ENCODE results near the gene C1orf21. TPM values are rescaled to one million over a fixed set of nuclear protein-coding genes. Genes with fewer than 3 reads are reported as not detected.

C1orf21 gene
- total RNA-seq, 1 donor from 2014 or later: 2.6 TPM

DNA sequence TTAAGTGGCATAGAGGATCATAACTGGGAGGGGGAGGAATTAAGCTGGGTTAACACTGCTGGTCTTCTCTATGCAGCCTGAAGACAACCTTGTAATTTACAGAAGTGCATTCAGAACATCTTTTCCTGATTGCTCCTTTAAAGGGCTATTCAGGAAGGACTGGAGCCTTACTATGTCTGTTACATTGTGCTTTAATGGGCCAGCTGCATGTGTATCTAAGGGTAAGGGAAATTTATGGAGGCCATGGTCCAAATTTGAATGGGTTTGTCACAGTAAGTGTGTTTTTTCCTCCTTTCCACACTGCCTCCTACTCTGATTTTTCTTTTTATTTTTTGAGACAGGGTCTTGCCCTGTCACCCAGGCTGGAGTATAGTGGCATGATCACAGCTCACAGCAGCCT is 19.6 kb downstream of the C1orf21 start:
- Histone ChIP-seq H3K4me3 (ENCODE audit: low read depth, low read length) (no peak overlapping the region), H3K36me3 (ENCODE audit: control insufficient read depth, insufficient read depth, low read length) (no peaks in the 10 kb centered on the region), H3K27me3 (ENCODE audit: control insufficient read depth, insufficient read depth, low read length) (no peaks in the 10 kb centered on the region)
- TF ChIP-seq, protein P1, sequence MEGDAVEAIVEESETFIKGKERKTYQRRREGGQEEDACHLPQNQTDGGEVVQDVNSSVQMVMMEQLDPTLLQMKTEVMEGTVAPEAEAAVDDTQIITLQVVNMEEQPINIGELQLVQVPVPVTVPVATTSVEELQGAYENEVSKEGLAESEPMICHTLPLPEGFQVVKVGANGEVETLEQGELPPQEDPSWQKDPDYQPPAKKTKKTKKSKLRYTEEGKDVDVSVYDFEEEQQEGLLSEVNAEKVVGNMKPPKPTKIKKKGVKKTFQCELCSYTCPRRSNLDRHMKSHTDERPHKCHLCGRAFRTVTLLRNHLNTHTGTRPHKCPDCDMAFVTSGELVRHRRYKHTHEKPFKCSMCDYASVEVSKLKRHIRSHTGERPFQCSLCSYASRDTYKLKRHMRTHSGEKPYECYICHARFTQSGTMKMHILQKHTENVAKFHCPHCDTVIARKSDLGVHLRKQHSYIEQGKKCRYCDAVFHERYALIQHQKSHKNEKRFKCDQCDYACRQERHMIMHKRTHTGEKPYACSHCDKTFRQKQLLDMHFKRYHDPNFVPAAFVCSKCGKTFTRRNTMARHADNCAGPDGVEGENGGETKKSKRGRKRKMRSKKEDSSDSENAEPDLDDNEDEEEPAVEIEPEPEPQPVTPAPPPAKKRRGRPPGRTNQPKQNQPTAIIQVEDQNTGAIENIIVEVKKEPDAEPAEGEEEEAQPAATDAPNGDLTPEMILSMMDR (IDR thresholded peaks at IDR 0.05; ENCODE audit: insufficient read depth, low read length, poor library complexity, severe bottlenecking): no peak
- no peak for DNase-seq (ENCODE audit: low read depth)

DNA sequence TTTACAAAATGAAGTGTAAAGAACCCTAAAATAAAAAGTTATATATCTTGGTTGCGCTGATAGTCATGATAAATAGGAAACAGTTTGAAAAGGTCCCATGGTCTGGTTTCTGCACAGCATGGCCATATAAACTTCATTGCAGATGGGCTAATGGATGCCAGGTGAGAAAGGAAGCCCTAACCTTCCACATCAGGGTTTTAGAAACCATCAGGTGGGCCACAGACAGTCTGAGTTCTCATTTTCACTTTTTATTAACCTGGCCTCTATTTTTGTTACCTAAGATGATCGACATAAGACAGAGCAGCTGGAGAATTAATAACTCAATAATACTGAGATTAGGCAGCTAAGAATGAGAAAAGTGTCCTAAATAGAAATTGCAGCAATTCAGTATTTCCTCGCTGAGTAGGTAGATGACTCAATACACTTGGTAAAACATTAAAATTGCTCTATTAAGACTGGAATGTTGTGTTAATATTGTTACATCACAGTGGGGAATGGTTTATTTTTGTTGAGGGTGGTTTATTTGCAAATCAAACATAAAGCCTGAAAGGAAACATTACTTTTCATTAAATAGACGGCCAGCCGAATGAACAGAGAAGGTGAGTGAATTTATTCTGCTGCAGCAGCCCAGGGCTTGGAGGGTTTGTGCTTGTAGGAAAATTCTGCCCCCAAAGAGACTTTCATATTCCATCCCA is 21.1 kb downstream of the C1orf21 start:
- Histone ChIP-seq H3K36me3 (ENCODE audit: control insufficient read depth, insufficient read depth, low read length) (no peaks in the 10 kb centered on the region), H3K27me3 (ENCODE audit: control insufficient read depth, insufficient read depth, low read length) (no peaks in the 10 kb centered on the region), H3K4me3 (ENCODE audit: low read depth, low read length) (no peak overlapping the region)
- DNase-seq (ENCODE audit: low read depth): peak; percentile 21
- TF ChIP-seq, protein P1 (IDR thresholded peaks at IDR 0.05; ENCODE audit: insufficient read depth, low read length, poor library complexity, severe bottlenecking): no peak

DNA sequence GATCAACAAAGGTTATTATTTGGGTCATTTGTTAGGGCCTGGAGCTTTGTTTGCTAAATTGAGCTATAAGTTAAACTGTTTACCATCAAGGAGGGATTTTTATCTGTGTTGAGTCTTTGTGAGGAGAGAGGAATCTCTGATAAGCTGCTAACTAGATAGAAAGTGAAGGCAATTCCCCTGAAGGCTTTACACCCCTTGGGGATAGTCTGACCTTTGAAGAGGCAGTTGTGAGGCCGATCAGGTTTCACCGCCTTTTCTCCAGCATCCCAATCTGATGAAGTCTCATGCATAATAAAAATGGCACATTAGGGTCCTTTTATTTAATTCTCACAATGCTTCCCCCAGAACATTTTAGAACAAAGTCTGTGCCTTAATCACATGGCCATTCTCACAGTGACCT is 21.8 kb downstream of the C1orf21 start:
- TF ChIP-seq, protein P1 (IDR thresholded peaks at IDR 0.05; ENCODE audit: insufficient read depth, low read length, poor library complexity, severe bottlenecking): no peak
- no peak overlapping the region for H3K4me3 ChIP-seq (ENCODE audit: low read depth, low read length)
- H3K36me3 ChIP-seq (ENCODE audit: control insufficient read depth, insufficient read depth, low read length): no peaks in the 10 kb centered on the region
- no peaks in the 10 kb centered on the region for H3K27me3 ChIP-seq (ENCODE audit: control insufficient read depth, insufficient read depth, low read length)
- DNase-seq (ENCODE audit: low read depth): no peak

DNA sequence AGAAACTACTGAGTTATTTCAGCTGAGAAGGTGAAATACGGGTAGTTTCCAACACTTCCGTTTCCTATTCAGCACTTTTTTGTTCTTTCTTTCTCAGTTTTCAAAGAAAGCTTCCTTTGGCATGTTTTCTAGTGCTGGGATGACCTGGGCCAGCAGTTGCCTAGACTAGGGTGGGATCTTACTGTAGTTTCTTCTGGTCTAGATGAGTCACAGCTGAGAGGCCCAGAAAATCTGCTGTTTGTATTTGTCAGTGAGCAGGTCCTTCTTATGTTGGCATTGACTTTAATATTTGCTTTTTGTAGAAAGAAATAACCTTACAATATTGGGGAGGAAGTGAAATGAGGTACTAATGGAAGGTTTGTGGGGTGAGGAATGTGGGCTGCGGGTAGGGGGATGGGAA is 22.2 kb downstream of the C1orf21 start:
- Histone ChIP-seq H3K27me3 (ENCODE audit: control insufficient read depth, insufficient read depth, low read length) (no peaks in the 10 kb centered on the region), H3K4me3 (ENCODE audit: low read depth, low read length) (no peak overlapping the region), H3K36me3 (ENCODE audit: control insufficient read depth, insufficient read depth, low read length) (no peaks in the 10 kb centered on the region)
- TF ChIP-seq, protein P1 (IDR thresholded peaks at IDR 0.05; ENCODE audit: insufficient read depth, low read length, poor library complexity, severe bottlenecking): no peak
- no peak for DNase-seq (ENCODE audit: low read depth)

DNA sequence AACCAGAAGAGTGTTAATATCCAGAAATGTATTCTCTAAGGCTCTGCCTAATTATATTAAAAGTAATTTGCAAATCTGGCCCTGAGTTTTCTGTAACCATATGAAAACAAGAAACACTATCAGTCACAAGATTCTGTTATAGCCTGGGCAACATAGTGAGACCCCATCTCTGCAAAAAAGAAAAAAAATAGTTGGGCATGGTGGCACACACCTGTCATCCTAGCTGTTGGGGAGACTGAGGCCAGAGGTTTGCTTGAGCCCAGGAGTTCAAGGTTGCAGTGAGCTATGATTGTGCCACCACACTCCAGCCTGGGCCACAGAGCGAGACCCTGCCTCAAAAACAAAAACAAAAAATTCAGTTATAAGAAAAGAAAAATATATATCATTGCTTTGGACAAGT is 25.6 kb downstream of the C1orf21 start:
- DNase-seq (ENCODE audit: low read depth): no peak
- H3K27me3 ChIP-seq (ENCODE audit: control insufficient read depth, insufficient read depth, low read length): no peaks in the 10 kb centered on the region
- H3K4me3 ChIP-seq (ENCODE audit: low read depth, low read length): no peak overlapping the region
- TF ChIP-seq, protein P1 (IDR thresholded peaks at IDR 0.05; ENCODE audit: insufficient read depth, low read length, poor library complexity, severe bottlenecking): no peak
- no peaks in the 10 kb centered on the region for H3K36me3 ChIP-seq (ENCODE audit: control insufficient read depth, insufficient read depth, low read length)

DNA sequence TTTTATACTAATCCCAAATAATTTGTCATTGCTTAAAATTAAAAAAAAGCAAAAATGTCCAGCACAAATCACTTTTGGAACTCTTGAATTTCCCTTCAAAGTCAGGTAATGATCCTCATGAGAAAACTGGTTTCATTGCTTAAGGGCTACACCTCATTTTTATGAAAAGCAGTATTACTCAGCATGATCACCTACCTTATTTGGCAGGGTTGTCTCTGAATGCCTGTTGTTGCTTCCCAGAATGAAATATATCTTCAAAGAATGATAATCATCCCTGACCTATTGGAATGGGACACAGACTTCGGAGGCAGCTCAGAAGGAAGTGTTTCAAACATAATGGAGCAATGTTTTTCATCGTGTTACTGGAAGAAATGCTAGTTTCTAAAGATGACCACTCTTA is 29.7 kb downstream of the C1orf21 start:
- TF ChIP-seq, protein P1 (IDR thresholded peaks at IDR 0.05; ENCODE audit: insufficient read depth, low read length, poor library complexity, severe bottlenecking): no peak
- Histone ChIP-seq H3K27me3 (ENCODE audit: control insufficient read depth, insufficient read depth, low read length) (no peaks in the 10 kb centered on the region), H3K36me3 (ENCODE audit: control insufficient read depth, insufficient read depth, low read length) (no peaks in the 10 kb centered on the region), H3K4me3 (ENCODE audit: low read depth, low read length) (no peak overlapping the region)
- DNase-seq (ENCODE audit: low read depth): no peak
